IPS DF 6.9 (cell line): ENCODE results near the gene TMC3.

Experiments
- DNase-seq: peaks from one replicate; pipeline ENCODE4 v3.0.0-alpha.2; 2013; ENCODE audit warnings: low read depth, low spot score
- H3K27ac ChIP-seq: one replicate; pipeline ENCODE4 v1.5.1; 2013; ENCODE audit warnings: low read length, control low read depth
- H3K27me3 ChIP-seq: 2 replicates; pipeline ENCODE4 v1.6.1; 2013; ENCODE audit warnings: mild to moderate bottlenecking, low read length; ENCODE audit not compliant: control insufficient read depth, insufficient read depth
- H3K36me3 ChIP-seq: 2 replicates; pipeline ENCODE4 v1.6.1; 2013; ENCODE audit warnings: low read length; ENCODE audit not compliant: control insufficient read depth, insufficient read depth
- H3K4me1 ChIP-seq: 2 replicates; pipeline ENCODE4 v1.6.1; 2013; ENCODE audit warnings: low read length; ENCODE audit not compliant: control insufficient read depth, insufficient read depth
- H3K4me3 ChIP-seq: 2 replicates; pipeline ENCODE4 v1.5.1; 2013; ENCODE audit warnings: mild to moderate bottlenecking, low read length
- H3K9me3 ChIP-seq: 2 replicates; pipeline ENCODE4 v1.6.1; 2013; ENCODE audit warnings: low read length, inconsistent platforms; ENCODE audit not compliant: control insufficient read depth, insufficient read depth
- WGBS: extraction: QIAGEN DNeasy Blood & Tissue Kit; methylation state at CpG from one replicate; pipeline ENCODE4 v1.1.7; 2013; ENCODE audit warnings: mixed read lengths, missing lambda C conversion rate; ENCODE audit not compliant: insufficient read length, insufficient coverage; 5-methylcytosine and 5-hydroxymethylcytosine counted together

The TMC3 gene

DNA sequence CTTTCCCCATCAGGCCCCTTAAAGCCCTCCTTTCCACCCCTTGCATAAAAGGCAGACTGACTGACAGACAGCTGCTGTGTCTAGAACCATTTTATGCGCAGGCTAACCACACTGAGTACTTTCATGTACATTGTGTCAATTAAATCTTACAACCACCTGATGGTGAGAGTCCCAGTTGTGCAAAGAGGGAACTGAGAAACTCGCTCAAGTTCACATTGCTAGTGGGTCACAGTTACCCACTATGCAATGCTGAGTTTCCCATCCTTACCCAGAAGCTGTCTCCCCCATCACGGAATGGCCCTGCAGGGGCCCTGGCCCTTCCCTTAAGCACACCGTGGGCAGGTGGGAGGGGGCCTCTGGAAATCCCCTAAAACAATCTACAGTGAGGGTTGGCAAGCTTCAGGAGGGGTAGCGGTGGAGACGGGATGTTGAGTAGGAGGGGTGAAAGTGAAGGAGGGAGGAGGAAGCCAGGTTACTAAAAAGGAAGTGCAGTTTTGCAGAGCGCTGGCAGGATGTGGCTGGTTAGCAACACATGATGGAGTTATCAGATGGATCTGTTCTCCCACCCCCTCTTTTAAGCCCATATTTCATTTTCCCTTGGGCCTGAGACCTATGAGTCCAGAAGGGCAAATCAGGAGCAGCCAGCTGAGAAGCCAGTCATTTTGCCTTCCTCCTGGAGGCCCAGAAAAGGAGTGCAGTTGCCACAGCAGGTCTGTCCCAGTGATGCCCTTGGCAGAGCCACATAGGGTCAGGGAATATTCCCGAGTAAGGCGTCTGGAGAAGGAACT lies 80.1 kb downstream of the TMC3 start:
- H3K27me3 ChIP-seq: no peaks in the 10 kb centered on the region; the same call in 1 of the 2 replicates
- no peak for DNase-seq
- no CpG with 5 or more reads among the region's 9 CpGs for WGBS
- no peaks in the 10 kb centered on the region for H3K4me1 ChIP-seq
- no peaks in the 10 kb centered on the region for H3K36me3 ChIP-seq
- no peak overlapping the region for H3K4me3 ChIP-seq
- no peak overlapping the region for H3K27ac ChIP-seq
- no peaks in the 10 kb centered on the region for H3K9me3 ChIP-seq

DNA sequence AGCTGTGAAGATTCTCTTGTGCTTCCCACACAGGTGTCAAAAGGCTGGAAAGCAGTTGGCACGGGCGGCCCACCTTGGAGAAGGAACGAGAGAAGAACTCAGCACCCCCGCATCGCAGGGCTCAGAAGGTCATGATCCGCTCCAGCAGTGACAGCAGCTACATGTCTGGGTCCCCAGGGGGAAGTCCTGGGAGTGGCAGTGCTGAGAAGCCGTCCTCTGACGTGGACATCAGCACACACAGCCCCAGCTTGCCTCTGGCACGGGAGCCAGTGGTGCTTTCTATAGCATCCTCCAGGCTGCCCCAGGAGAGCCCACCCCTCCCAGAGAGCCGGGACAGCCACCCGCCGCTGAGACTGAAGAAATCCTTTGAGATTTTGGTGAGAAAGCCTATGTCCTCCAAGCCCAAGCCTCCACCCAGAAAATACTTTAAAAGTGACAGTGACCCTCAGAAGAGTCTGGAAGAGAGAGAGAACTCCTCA lies 81.5 kb downstream of the TMC3 start:
- H3K4me3 ChIP-seq: no peak overlapping the region
- WGBS: no CpG with 5 or more reads among the region's 12 CpGs

DNA sequence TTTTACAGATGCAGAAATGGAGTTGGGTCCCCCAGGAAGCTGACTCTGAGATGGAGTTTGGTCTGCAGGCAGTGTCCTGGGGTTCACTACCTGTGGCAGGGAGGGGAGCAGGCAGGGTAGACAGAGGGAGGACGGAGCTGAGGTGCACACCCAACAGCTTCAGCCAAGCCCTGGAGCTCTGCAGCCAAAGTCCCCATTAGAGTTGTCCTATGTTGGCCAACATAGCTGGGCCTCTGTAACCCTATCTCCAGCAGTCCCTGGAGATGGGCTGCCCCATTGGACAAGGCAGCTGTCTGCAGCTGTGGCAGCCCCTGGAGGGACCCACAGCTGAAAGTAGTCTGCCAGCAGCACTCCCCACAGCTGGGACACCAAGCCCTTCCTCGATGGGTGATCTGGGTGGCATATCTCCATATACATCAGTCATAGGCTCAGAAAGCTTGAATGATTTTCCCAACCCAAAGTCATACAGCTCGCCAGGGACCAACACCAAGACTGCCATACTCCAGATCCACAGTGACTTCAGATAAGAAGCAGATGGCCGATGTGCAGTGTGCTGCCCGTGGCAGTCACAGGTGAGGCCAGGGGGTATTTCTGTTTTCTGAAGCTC lies 82.0 kb downstream of the TMC3 start:
- H3K4me1 ChIP-seq: no peaks in the 10 kb centered on the region
- no peaks in the 10 kb centered on the region for H3K9me3 ChIP-seq
- no CpG with 5 or more reads among the region's 5 CpGs for WGBS
- no peak overlapping the region for H3K4me3 ChIP-seq
- H3K36me3 ChIP-seq: no peaks in the 10 kb centered on the region
- no peaks in the 10 kb centered on the region; the same call in 1 of the 2 replicates for H3K27me3 ChIP-seq
- H3K27ac ChIP-seq: no peak overlapping the region
- no peak for DNase-seq

More for the DNA sequence above, 81.5 kb downstream of the TMC3 start:
- no peak for DNase-seq
- no peaks in the 10 kb centered on the region; the same call in 1 of the 2 replicates for H3K27me3 ChIP-seq
- H3K4me1 ChIP-seq: no peaks in the 10 kb centered on the region
- H3K27ac ChIP-seq: no peak overlapping the region
- H3K9me3 ChIP-seq: no peaks in the 10 kb centered on the region
- no peaks in the 10 kb centered on the region for H3K36me3 ChIP-seq

DNA sequence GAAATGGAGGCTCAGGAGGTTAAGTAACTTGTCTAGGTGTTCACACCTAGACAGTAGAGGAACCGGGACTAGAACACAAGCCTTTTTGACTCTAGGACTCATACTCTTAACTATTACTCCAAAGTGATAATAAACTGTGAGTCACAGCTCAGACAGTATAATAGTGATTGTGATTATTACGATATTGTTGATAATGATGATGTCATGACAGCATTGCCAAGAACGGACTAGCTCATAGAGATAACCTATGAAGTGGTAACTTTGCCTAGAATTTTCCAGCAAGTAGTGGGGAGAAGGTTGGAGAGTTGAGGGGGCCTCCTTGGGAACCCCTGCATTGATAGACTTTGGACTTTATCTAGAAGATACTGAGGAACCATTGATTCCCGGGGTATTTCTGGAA lies 84.1 kb downstream of the TMC3 start:
- Histone ChIP-seq H3K9me3 (no peaks in the 10 kb centered on the region), H3K4me1 (no peaks in the 10 kb centered on the region), H3K27ac (no peak overlapping the region), H3K36me3 (no peaks in the 10 kb centered on the region), H3K4me3 (no peak overlapping the region), H3K27me3 (no peaks in the 10 kb centered on the region)
- WGBS: no CpG with 5 or more reads among the region's 4 CpGs
- DNase-seq: no peak

DNA sequence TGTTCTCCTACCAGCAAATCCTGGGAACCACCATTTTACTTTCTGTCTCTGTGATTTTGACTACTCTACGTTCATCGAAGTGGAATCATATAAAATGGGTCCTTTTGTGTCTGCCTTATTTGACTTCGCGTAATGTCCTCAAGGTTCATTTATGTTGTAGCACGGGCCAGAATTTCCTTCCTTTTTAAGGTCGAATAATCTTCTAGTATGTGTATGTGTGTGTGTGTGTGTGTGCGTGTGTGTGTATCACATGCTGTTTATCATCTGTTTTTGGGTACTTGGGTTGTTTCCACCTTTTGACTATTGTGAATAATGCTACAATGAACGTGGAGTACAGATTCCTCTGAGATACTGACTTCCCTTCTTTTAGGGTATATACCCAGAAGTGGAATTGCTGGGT lies 85.4 kb downstream of the TMC3 start:
- WGBS: no CpG with 5 or more reads among the region's 8 CpGs
- Histone ChIP-seq H3K4me3 (no peak overlapping the region), H3K27ac (no peak overlapping the region), H3K36me3 (no peaks in the 10 kb centered on the region), H3K4me1 (no peaks in the 10 kb centered on the region), H3K9me3 (no peaks in the 10 kb centered on the region), H3K27me3 (no peaks in the 10 kb centered on the region)
- no peak for DNase-seq

DNA sequence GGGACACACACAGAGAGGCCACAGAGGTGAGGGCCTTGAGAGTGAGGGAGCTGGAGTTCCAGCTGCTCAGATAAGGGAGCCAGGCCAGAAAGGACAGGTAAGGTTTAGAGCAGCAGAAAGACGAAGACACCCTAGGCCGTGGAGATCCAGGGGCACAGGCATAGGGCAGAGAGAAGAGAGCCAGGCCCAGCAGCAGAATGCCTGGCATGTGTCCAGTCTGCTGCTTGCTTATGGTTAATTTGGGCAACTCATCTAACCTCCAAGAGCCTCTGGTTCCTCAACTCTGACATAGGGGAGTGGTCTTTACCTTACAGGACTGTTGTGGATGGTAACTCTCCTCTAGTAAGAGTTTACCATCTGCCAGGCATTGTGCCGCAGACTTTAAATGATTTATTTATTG lies 86.0 kb downstream of the TMC3 start:
- Histone ChIP-seq H3K27me3 (no peaks in the 10 kb centered on the region), H3K36me3 (no peaks in the 10 kb centered on the region), H3K4me3 (no peak overlapping the region), H3K9me3 (no peaks in the 10 kb centered on the region), H3K27ac (no peak overlapping the region), H3K4me1 (no peaks in the 10 kb centered on the region)
- no peak for DNase-seq
- no CpG with 5 or more reads among the region's 3 CpGs for WGBS

DNA sequence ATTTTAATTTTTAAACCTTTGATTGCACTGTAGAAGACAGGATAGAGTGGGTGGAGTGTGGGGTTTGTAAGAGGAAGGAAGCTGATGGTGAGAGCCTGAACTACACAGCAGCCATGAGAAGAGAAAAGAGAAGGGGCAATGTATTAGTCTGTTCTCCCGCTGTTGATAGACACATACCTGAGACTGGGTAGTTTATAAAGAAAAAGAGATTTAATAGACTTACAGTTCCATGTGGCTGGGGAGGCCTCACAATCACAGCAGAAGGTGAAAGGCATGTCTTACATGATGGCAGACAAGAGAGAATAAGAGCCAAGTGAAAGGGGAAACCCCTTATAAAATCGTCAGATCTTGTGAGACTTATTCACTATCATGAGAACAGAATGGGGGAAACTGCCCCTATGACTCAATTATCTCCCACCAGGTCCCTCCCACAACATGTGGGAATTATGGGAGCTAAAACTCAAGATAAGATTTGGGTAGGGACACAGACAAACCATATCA lies 87.3 kb downstream of the TMC3 start:
- no peaks in the 10 kb centered on the region for H3K4me1 ChIP-seq
- H3K27me3 ChIP-seq: no peaks in the 10 kb centered on the region
- no CpG with 5 or more reads among the region's 2 CpGs for WGBS
- no peak for DNase-seq
- H3K4me3 ChIP-seq: no peak overlapping the region
- no peaks in the 10 kb centered on the region for H3K36me3 ChIP-seq
- no peaks in the 10 kb centered on the region for H3K9me3 ChIP-seq
- no peak overlapping the region for H3K27ac ChIP-seq

DNA sequence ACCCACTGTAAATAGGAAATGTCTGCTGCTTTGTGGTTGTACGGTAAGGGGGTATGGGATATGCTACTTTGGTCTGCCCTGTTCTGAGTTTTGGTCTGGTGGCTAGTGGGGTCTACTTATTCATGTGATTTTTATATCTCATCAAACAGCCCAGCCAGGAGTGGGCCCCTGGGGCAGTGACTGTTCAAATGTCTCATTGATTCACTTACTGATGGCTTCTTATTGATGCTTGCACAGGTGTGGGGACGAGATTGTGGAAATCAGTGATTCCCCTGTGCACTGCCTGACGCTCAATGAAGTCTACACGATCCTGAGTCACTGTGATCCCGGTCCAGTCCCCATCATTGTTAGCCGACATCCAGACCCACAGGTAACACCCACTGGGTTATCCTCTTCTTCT lies 88.6 kb downstream of the TMC3 start:
- H3K27ac ChIP-seq: no peak overlapping the region
- H3K9me3 ChIP-seq: no peaks in the 10 kb centered on the region
- WGBS: no CpG with 5 or more reads among the region's 6 CpGs
- no peaks in the 10 kb centered on the region for H3K27me3 ChIP-seq
- H3K4me3 ChIP-seq: no peak overlapping the region
- DNase-seq: no peak
- no peaks in the 10 kb centered on the region for H3K4me1 ChIP-seq
- no peaks in the 10 kb centered on the region for H3K36me3 ChIP-seq

DNA sequence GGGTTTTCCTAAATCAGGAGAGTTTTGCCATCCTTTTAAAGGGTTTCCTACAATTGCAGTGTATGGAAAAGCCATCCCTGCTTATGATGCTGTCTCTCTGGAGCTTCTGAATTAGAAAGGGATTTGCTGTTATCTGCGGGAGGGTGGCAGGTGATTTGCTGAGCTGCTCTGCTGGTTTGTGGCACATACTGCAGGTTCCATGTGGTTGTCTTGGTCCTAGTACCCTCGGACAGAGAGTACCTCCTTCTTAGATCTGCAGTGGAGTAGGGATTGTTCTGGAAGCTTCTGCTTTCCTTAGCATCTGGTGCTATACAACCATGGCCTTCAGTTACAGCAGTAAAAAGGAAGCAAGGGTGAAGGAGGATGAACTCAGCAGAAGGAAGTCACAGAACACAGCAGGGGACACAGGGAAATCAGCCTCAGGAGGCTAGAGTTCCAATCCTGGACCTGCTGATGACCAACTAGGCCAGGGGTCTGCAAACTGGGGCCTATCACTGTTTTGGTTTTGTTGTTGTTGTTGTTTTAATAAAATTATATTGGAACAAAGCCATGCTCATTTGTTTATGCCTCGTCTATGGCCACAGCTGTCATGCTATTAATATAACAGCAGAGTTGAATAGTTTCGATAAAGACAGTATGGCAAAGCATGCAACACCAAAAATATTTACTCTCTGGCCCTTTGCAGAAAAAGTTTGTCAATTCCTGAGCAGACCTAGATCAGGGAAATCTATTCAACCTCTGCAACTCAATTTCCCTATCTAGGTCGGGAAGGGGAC lies 89.6 kb downstream of the TMC3 start:
- no peaks in the 10 kb centered on the region for H3K36me3 ChIP-seq
- H3K27me3 ChIP-seq: no peaks in the 10 kb centered on the region

DNA sequence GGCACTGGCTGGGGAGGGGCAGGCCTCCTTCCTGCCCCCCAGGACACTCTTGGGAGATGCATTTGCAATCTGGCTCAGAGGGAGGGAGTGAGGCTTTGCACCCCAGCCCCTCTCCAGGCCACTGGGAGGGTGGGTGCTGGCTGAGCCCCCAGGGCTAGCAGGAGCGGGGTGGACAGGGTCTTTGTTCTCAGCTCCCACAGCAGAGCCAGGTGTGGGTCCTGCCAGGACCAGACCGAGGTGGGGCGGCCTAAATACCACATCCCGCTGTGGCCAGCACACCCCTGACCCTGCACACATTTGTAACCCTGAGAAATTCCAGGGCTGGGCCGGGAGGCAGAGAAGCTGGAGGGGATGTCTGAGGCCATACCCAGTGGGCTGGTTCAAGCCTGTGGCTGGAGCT lies 91.1 kb downstream of the TMC3 start:
- H3K9me3 ChIP-seq: no peaks in the 10 kb centered on the region
- H3K4me1 ChIP-seq: 0 out of 2 replicates have a peak, but pooled peaks cover 1% of the 10 kb centered on the region
- no CpG with 5 or more reads among the region's 5 CpGs for WGBS
- H3K4me3 ChIP-seq: no peak overlapping the region
- DNase-seq: no peak
- H3K36me3 ChIP-seq: no peaks in the 10 kb centered on the region
- no peaks in the 10 kb centered on the region for H3K27me3 ChIP-seq
- no peak overlapping the region for H3K27ac ChIP-seq

More for the DNA sequence above, 89.6 kb downstream of the TMC3 start:
- H3K4me3 ChIP-seq: no peak overlapping the region
- no peak for DNase-seq
- WGBS: no CpG with 5 or more reads among the region's 5 CpGs
- H3K9me3 ChIP-seq: no peaks in the 10 kb centered on the region
- H3K27ac ChIP-seq: no peak overlapping the region
- H3K4me1 ChIP-seq: 0 out of 2 replicates have a peak, but pooled peaks cover under 1% of the 10 kb centered on the region
